GM19452 (cell line): ENCODE data around the gene IFNAR2.

Experiments used
- ATAC-seq: cut with Tn5 transposase; IDR thresholded peaks from one replicate; pipeline ENCODE4 v1.9.1; 2021; ENCODE audit not compliant: unreplicated experiment

IFNAR2 gene

GRCh38 chr21:33266050-33266788, 36.5 kb downstream of the IFNAR2 start, which contains the start of gene IL10RB:
TSS of gene IL10RB (plus strand) at chr21:33266367. CDS start at chr21:33266466, 99 bp downstream.
- ATAC-seq, result peak; percentile 43

GRCh38 chr21:33266789-33267135, 37.0 kb downstream of the IFNAR2 start:
- no peak for ATAC-seq

- no peak for ATAC-seq
These were observed 37.5 kb downstream of the IFNAR2 start for GRCh38 chr21:33267250-33267649.

DNA sequence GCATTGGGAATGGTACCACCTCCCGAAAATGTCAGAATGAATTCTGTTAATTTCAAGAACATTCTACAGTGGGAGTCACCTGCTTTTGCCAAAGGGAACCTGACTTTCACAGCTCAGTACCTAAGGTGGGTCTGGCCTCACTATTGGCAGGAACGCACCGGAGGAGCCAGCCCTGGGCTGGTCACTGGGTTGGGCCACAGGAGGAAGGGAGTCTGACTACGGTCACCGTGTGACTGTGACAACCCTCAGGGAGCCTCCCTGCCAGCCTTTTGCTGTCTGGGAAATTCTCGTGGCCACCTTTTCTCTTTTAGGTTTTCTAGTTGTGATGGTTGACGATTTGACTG, 38.6 kb downstream of the IFNAR2 start:
- no peak for ATAC-seq

GRCh38 chr21:33268737-33269441, 39.2 kb downstream of the IFNAR2 start:
- peak; percentile 64 for ATAC-seq

DNA sequence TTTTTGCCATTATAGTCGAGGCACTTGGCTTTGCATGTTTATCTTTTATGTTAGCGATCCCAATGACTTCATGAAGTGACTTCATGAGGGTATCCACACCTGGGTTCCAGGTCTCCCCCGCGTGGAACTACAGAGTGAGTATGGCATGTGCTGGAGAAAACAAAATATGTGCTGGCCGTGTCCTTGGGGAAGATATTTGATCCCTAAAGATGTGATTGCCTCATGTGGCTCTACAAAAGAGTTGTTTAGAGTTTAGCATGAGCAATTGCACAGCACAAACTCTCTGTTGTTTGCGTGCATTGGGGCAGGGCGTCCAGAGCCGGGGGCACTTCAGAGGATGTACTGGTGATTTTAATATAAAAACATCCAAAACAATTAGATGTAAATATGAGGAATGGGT, 41.2 kb downstream of the IFNAR2 start:
- no peak for ATAC-seq

DNA sequence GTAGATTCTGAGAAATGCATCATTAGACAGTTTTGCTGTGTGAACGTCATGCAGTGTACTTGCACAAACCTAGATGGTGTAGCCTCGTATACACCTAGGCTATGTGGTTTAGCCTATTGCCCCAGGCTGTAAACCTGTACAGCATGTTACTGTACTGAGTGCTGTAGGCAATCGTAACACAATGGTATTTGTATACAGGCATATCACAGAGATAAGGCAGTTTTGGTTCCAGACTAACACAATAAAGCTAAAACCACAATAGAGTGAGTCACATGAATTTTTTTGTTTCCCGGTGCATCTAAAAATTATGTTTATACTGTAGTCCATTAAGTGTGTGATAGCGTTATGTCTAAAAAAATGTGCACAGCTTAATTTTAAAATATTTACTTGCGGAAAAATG, 43.3 kb downstream of the IFNAR2 start:
- ATAC-seq, result no peak

DNA sequence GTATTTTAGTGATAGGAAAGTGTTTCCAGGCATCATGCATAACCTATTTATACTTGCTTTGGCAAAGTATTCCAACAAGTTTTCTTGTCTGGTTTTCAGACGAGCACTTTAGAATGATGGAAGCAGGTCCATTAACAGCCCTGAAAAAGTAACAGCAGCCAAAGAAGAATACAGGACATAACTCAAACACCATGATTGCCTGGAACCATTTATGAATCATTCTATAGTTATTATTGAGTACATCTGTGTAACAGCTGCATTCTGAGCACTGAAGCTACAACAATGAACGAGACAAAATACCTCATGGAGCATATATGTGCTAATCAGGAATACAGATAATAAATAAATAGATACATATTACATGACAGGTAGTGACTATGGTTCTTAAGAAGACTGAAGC, 49.0 kb downstream of the IFNAR2 start:
- ATAC-seq, result no peak

- no peak for ATAC-seq
These were observed 49.6 kb downstream of the IFNAR2 start for GRCh38 chr21:33279330-33279820.
